SK-N-SH (cell line): ENCODE data around the gene PRR15L. TPM values are rescaled to one million over a fixed set of nuclear protein-coding genes. Genes with fewer than 3 reads are reported as not detected.

Experiments
- CTCF ChIA-PET: fragments of 300-600, 350-600 bp; formaldehyde crosslinking; extraction: SDS; loops from one replicate; lab custom pipeline; 2021; lab: Yijun Ruan, JAX
- POLR2A ChIA-PET: fragments of 350-600 bp; sonication (Branson Sonifier 250); formaldehyde crosslinking; extraction: SDS; loops from one replicate; lab custom pipeline; 2020; ENCODE audit warnings: antibody characterized with exemption, inconsistent platforms; lab: Yijun Ruan, JAX
- DNase-seq: peaks from one replicate; pipeline ENCODE4 v3.0.0; 2012
- H2AFZ ChIP-seq: fragments of 200-600 bp; sonication (generic); 2 replicates; pipeline ENCODE4 v1.8.1; 2016; ENCODE audit warnings: antibody characterized with exemption, mild to moderate bottlenecking, low read depth
- H3F3A ChIP-seq: fragments of 200-600 bp; sonication (generic); replicated peaks from 2 replicates; pipeline ENCODE3; 2016; ENCODE audit warnings: antibody characterized with exemption, mild to moderate bottlenecking; ENCODE audit not compliant: insufficient read depth
- H3K27ac ChIP-seq, 2 experiments: fragments of 200-500 bp in 1 of 2; fragments of 200-600 bp in 1 of 2; sonication (Bioruptor generic) in 1 of 2; sonication (generic), shearing (Covaris generic) in 1 of 2; 2 replicates each; pipeline versions ENCODE4 v1.5.1 to v1.6.1; 2014 to 2016; ENCODE audit warnings: low read depth in 2 of 2, inconsistent platforms in 1 of 2, low read length in 1 of 2, mild to moderate bottlenecking in 1 of 2, mixed read lengths in 1 of 2
- H3K27me3 ChIP-seq: fragments of 200-600 bp; sonication (generic), shearing (Covaris generic); 2 replicates; pipeline ENCODE4 v1.6.1; 2016; ENCODE audit warnings: mixed run types; ENCODE audit not compliant: insufficient read depth
- H3K36me3 ChIP-seq, 2 experiments: fragments of 200-500 bp in 1 of 2; fragments of 200-600 bp in 1 of 2; sonication (Bioruptor generic) in 1 of 2; sonication (generic) in 1 of 2; replicated peaks in 1 of 2; 2 replicates each; pipeline versions ENCODE3 to v1.5.1; 2014 to 2016; ENCODE audit warnings: low read length in 1 of 2, mild to moderate bottlenecking in 1 of 2; ENCODE audit not compliant: insufficient read depth in 2 of 2, control insufficient read depth in 1 of 2
- H3K4me1 ChIP-seq, 2 experiments: fragments of 200-500 bp in 1 of 2; fragments of 200-600 bp in 1 of 2; sonication (Bioruptor generic) in 1 of 2; sonication (generic), shearing (Covaris generic) in 1 of 2; 2 replicates each; pipeline versions ENCODE4 v1.5.1 to v1.6.1; 2014 to 2016; ENCODE audit warnings: low read depth in 1 of 2, low read length in 1 of 2, mixed run types in 1 of 2; ENCODE audit not compliant: insufficient read depth in 2 of 2, control insufficient read depth in 1 of 2
- H3K4me2 ChIP-seq: fragments of 200-600 bp; sonication (generic), shearing (Covaris generic); 2 replicates; pipeline ENCODE4 v1.6.1; 2017; ENCODE audit warnings: mixed run types
- H3K4me3 ChIP-seq, 2 experiments: fragments of 200-500 bp in 1 of 2; fragments of 200-600 bp in 1 of 2; sonication (Bioruptor generic) in 1 of 2; sonication (generic), shearing (Covaris generic) in 1 of 2; 2 replicates each; pipeline versions ENCODE4 v1.5.1 to v1.8.1; 2014 to 2016; ENCODE audit warnings: low read depth in 2 of 2, inconsistent platforms in 1 of 2, low read length in 1 of 2, mild to moderate bottlenecking in 1 of 2, mixed read lengths in 1 of 2, moderate library complexity in 1 of 2
- H3K79me2 ChIP-seq: fragments of 200-600 bp; sonication (generic); 2 replicates; pipeline ENCODE4 v1.8.1; 2017; ENCODE audit warnings: mild to moderate bottlenecking; ENCODE audit not compliant: insufficient read depth
- H3K9ac ChIP-seq: fragments of 200-600 bp; sonication (generic); 2 replicates; pipeline ENCODE4 v1.6.1; 2017; ENCODE audit warnings: mixed run types
- H3K9me2 ChIP-seq: fragments of 200-600 bp; sonication (generic); 2 replicates; pipeline ENCODE4 v1.6.1; 2017; ENCODE audit warnings: mixed run types
- H3K9me3 ChIP-seq: fragments of 200-600 bp; sonication (generic); 2 replicates; pipeline ENCODE4 v1.6.1; 2017; ENCODE audit warnings: mixed run types, mild to moderate bottlenecking, moderate library complexity
- H4K20me1 ChIP-seq: fragments of 200-600 bp; sonication (generic); 2 replicates; pipeline ENCODE4 v1.6.1; 2017; ENCODE audit warnings: mild to moderate bottlenecking, mixed run types; ENCODE audit not compliant: insufficient read depth
- CHD2 ChIP-seq: fragments of 150-350 bp; IDR thresholded peaks from 2 replicates; pipeline ENCODE4 v1.6.1; 2018; ENCODE audit warnings: low read length; ENCODE audit not compliant: partially characterized antibody
- EP300 ChIP-seq, 2 experiments: IDR thresholded peaks; 2 replicates each; pipeline versions ENCODE4 v1.4.0 to v1.6.1; 2012; ENCODE audit warnings: borderline replicate concordance in 1 of 2, low read depth in 1 of 2, low read length in 1 of 2
- EZH2phosphoT487 ChIP-seq: fragments of 200-600 bp; sonication (generic); IDR thresholded peaks from 2 replicates; pipeline ENCODE4 v1.6.1; 2017; ENCODE audit warnings: low read depth, mixed run types, mild to moderate bottlenecking, antibody characterized with exemption, moderate library complexity, borderline replicate concordance
- FOXM1 ChIP-seq: IDR thresholded peaks from 2 replicates; pipeline ENCODE4 v1.4.0; 2012; ENCODE audit warnings: low read depth, mild to moderate bottlenecking
- GABPA ChIP-seq: IDR thresholded peaks from 2 replicates; pipeline ENCODE4 v1.4.0; 2012; ENCODE audit warnings: low read depth, mild to moderate bottlenecking
- GATA2 ChIP-seq: sonication (generic); formaldehyde crosslinking; IDR thresholded peaks from 2 replicates; pipeline ENCODE4 v1.5.0; 2020; ENCODE audit warnings: mild to moderate bottlenecking, missing genetic modification reagents
- MAX ChIP-seq: IDR thresholded peaks from 2 replicates; pipeline ENCODE4 v1.4.0; 2012; ENCODE audit warnings: low read depth
- MXI1 ChIP-seq: IDR thresholded peaks from 2 replicates; pipeline ENCODE4 v1.6.1; 2012; ENCODE audit warnings: mild to moderate bottlenecking, low read depth, low read length, improper control_type of control experiment
- NFIC ChIP-seq: IDR thresholded peaks from 2 replicates; pipeline ENCODE4 v1.4.0; 2012; ENCODE audit warnings: borderline replicate concordance
- NRF1 ChIP-seq: IDR thresholded peaks from 2 replicates; pipeline ENCODE4 v1.6.1; 2012; ENCODE audit warnings: low read depth, mild to moderate bottlenecking, low read length
- PBX3 ChIP-seq: IDR thresholded peaks from 2 replicates; pipeline ENCODE4; 2012
- POLR2AphosphoS5 ChIP-seq: IDR thresholded peaks from 2 replicates; pipeline ENCODE4 v1.6.1; 2012; ENCODE audit warnings: low read depth, low read length
- RAD21 ChIP-seq: IDR thresholded peaks from 2 replicates; pipeline ENCODE4 v1.6.1; 2012; ENCODE audit warnings: mild to moderate bottlenecking, low read length
- RCOR1 ChIP-seq: fragments of 150-350 bp; IDR thresholded peaks from 2 replicates; pipeline ENCODE4 v1.6.1; 2017; ENCODE audit warnings: antibody characterized with exemption, low read length
- REST ChIP-seq: IDR thresholded peaks from 2 replicates; pipeline ENCODE4 v1.6.1; 2012; ENCODE audit warnings: mild to moderate bottlenecking, low read depth, low read length, moderate library complexity
- SIN3A ChIP-seq: IDR thresholded peaks from 2 replicates; pipeline ENCODE4 v1.6.1; 2012; ENCODE audit warnings: low read depth, mild to moderate bottlenecking, low read length, moderate library complexity, borderline replicate concordance
- TCF12 ChIP-seq: IDR thresholded peaks from 2 replicates; pipeline ENCODE4 v1.4.0; 2012
- TEAD4 ChIP-seq: IDR thresholded peaks from 2 replicates; pipeline ENCODE4 v1.4.0; 2012; ENCODE audit warnings: mild to moderate bottlenecking, borderline replicate concordance; ENCODE audit not compliant: insufficient read depth
- USF1 ChIP-seq: IDR thresholded peaks from 2 replicates; pipeline ENCODE4 v1.4.0; 2012; ENCODE audit warnings: low read depth, borderline replicate concordance
- WGBS: methylation state at CpG from one replicate; pipeline ENCODE4 v1.1.6; 2017; ENCODE audit warnings: low lambda C conversion rate; 5-methylcytosine and 5-hydroxymethylcytosine counted together
- polyA plus RNA-seq, 3 experiments: library from polyadenylated mRNA; depleted of rRNA; stranded (reverse); fragments of >200 nt; gene quantifications; 2 replicates each; pipeline ENCODE4 v1.2.3, GENCODE V29; 2012

The PRR15L gene
- polyA plus RNA-seq, 1 of the 3 experiments (the other 2 are of a cell fraction) = not detected

- Histone ChIP-seq H3K4me2 (no peak overlapping the region), H3K4me3 (no peak overlapping the region), H4K20me1 (no peaks in the 10 kb centered on the region), H3K4me1 (peaks cover 42 to 75% of the 10 kb centered on the region in 2 experiments), H3F3A (peaks cover 34% of the 10 kb centered on the region), H3K9me2 (no peaks in the 10 kb centered on the region), H3K79me2 (no peaks in the 10 kb centered on the region), H3K27me3 (no peaks in the 10 kb centered on the region), H2AFZ (peak overlapping the region; percentile 38; the same call in 1 of the 2 replicates)
- POLR2A ChIA-PET = interaction anchor here (1.1 to 9.0 kb wide), 6 partner anchors 8 to 29 kb away, joined by 3 to 223 read pairs (median 5); partner anchors contain the start of gene CDK5RAP3
- 62% methylated on average over 4 of the region's 4 CpGs for WGBS
- TF ChIP-seq EP300 (IDR thresholded peaks at IDR 0.05; ENCODE audit: borderline replicate concordance in 1 of 2, low read depth in 1 of 2, low read length in 1 of 2) (no peak), EZH2phosphoT487 (no peak), USF1 (no peak), SIN3A (no peak), TCF12 (no peak), PBX3 (no peak), FOXM1 (no peak), RAD21 (no peak), TEAD4 (no peak), GABPA (no peak), POLR2AphosphoS5 (no peak), NFIC (no peak), REST (no peak), RCOR1 (no peak), GATA2 (no peak), MXI1 (no peak), MAX (no peak), NRF1 (no peak), CHD2 (no peak)
- TF ChIP-seq, all 33 proteins: peak for 0
- Histone ChIP-seq H3K27ac (peak overlapping the region; percentile 1 to 72; a peak in 2 of 4 replicates), H3K9ac (no peak overlapping the region), H3K36me3 (no peaks in the 10 kb centered on the region), H3K9me3 (no peaks in the 10 kb centered on the region)
- CTCF ChIA-PET = interaction anchor here (0.9 to 41.8 kb wide), 7 partner anchors 15 to 110 kb away, joined by 3 to 1752 read pairs (median 6); partner anchors contain the start of gene CDK5RAP3
- no peak for DNase-seq
These were observed 41.9 kb upstream of the PRR15L start for GRCh38 chr17:47999582-47999981.
